A673 (cell line): Measurements from ENCODE around the gene IRS2.

Source experiments
- EZH2 ChIP-seq: fragments of 200-600 bp; sonication (generic); IDR thresholded peaks from 2 replicates; pipeline ENCODE4 v1.6.1; 2017; ENCODE audit warnings: borderline replicate concordance, low read depth, mild to moderate bottlenecking, mixed read lengths, antibody characterized with exemption, low read length; ENCODE audit not compliant: poor library complexity, severe bottlenecking
- TF ChIP-seq, protein P1 (sequence below): fragments of 300-800, 200-600 bp; sonication (generic); conservative IDR thresholded peaks from 2 replicates; pipeline ENCODE4 v1.5.1; 2017; ENCODE audit warnings: low read depth, mild to moderate bottlenecking, antibody characterized with exemption, low read length, moderate library complexity, mixed read lengths

DNA sequence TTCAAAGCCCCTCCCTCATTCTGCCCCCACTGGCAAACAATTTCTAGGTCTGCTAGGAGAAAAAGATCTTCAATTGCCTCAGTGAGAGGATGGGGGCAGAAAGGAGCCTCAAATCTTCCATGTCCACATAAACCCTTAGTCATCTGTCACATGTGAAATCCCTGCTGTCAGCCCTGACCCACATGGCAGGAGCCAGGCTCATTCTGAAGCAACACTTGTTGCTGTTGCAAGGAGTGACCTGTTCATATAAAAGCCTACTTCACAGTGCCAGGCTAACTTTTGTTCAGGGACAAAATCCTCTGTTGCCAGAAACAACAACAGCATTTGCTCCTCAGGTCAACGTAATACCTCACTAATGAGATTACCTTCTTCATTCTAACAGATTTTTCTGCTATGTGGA is 70.5 kb downstream of the IRS2 start:
- TF ChIP-seq, protein P1, sequence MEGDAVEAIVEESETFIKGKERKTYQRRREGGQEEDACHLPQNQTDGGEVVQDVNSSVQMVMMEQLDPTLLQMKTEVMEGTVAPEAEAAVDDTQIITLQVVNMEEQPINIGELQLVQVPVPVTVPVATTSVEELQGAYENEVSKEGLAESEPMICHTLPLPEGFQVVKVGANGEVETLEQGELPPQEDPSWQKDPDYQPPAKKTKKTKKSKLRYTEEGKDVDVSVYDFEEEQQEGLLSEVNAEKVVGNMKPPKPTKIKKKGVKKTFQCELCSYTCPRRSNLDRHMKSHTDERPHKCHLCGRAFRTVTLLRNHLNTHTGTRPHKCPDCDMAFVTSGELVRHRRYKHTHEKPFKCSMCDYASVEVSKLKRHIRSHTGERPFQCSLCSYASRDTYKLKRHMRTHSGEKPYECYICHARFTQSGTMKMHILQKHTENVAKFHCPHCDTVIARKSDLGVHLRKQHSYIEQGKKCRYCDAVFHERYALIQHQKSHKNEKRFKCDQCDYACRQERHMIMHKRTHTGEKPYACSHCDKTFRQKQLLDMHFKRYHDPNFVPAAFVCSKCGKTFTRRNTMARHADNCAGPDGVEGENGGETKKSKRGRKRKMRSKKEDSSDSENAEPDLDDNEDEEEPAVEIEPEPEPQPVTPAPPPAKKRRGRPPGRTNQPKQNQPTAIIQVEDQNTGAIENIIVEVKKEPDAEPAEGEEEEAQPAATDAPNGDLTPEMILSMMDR: no peak
- no peak for TF ChIP-seq EZH2
